ENCODE data around the gene SNTA1. TPM values are rescaled to one million over a fixed set of nuclear protein-coding genes. Genes with fewer than 3 reads are reported as not detected.
"Not testable (repeated sequence)": the region's sequence is repeated elsewhere in the genome, so short reads cannot be mapped to it uniquely, and the experiment has no call there.

SNTA1 gene
- total RNA-seq, 2 donors from 2014 or later = 4.0 to 8.3 TPM

DNA sequence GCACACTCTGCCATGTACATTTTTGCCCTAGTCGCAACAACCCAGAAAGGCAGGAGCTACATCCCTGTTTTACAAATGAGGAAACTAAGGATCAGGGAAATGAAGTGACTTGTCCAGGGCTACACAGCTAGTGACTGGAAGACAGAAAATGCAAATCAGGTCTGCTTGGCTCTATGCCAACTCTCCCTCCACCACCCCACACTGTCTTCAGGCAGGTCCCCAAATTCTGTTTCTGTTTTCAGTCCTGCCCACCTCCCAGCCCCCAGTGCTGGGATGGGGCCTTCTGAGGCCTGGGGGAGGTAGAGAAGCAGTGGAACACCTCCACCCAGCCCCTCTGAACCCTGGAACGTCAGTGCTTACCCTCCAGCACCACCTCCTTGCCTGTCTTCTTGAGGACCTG is 5.1 kb downstream of the SNTA1 start:
- ATAC-seq = no peak
- DNase-seq = no peak
- intact Hi-C loops (cut with DNase I, micrococcal nuclease) = no loop called here

DNA sequence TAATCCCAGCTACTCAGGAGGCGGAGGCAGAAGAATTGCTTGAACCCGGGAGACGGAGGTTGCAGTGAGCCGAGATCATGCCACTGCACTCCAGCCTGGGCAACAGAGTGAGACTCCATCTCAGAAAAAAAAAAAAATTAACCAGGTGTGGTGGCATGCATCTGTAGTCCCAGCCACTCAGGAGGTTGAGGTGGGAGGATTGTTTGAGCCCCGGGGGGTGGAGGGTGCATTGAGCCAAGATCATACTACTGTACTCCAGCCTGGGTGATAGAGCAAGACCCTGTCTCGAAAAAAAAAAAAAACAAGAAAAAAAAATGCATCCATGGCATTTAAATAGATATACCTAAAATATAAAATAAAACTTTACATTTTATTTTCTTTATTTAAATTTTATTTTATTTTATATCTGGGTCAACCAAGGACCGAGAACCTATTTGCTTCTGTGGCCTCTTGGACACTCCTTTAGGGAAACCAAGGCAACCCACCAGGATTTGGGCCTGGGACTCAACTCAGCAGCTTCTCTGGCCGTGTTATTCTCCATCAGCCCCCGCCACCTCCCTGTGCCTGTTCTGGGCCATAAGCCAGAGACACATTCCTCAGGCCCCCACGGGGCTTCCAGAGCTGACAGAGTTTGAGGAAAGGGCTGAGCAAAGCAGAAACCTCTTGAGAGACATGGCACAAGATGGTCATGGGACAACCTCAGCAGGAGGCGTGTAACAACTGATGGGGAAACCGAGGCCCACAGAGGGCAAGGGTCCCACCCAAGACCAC is 6.2 kb downstream of the SNTA1 start:
- intact Hi-C loops (cut with DNase I, micrococcal nuclease) = no loop called here
- DNase-seq = no peak
- ATAC-seq = no peak

DNA sequence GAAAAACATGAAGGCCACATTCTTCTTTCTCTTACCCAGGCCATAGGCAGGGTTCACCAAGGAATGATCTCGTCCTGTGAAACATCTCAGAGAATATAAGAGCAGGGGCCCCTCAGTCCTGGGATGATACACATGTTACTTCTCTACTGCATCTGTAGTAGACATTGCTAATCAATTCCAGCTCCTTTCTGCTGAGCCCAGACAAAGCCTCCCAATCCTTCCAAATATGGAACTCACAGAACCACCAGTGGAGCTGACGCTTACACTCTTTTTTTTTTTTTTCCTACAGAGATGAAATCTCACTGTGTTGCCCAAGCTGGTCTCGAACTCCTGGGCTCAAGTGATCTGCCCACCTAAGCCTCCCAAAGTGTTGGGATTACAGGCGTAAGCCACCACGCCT is 9.1 kb downstream of the SNTA1 start:
- intact Hi-C loops (cut with DNase I, micrococcal nuclease) = no loop called here
- DNase-seq = no peak
- no peak for ATAC-seq

DNA sequence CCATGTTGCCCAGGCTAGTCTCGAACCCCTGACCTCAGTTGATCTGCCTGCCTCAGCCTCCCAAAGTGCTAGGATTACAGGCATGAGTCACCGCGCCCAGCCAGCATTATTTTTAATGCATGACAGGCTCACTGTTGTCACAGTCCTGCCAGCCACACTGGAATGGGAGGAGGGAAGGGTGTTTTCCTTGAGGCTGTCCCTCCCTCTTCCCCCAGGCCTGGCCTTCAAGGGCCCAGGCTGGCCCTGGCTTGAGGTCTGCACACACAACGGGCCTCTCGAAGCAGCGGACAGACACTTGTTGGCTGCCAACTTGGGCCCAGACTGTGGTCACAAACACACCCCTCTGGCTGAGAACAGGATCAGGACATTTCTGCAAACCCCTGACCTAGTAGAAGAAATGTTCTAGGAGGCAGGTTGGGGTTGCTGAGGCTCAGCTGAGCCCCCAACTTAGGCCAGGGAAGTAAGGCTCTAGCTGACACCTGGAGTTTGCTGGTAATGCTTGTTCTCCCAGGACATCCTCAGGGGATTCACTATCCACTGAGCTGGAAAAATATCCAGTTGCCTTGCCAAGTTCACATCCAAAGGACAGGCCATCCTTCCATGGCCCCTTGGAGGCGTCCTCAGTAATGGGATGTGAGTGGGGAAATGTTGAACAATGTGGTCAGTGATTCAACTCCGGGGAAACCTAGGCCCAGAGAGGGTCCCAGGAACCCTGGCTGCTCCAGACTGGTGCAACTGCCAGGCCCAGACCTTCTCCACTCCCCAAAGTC is 9.9 kb downstream of the SNTA1 start:
- intact Hi-C loops (cut with DNase I, micrococcal nuclease) = no loop called here
- ATAC-seq (no peak), DNase-seq (no peak)

- intact Hi-C loops (cut with DNase I, micrococcal nuclease) = no loop called here
- DNase-seq = no peak
- ATAC-seq = no peak
Observed at GRCh38 chr20:33431797-33432381, 11.7 kb downstream of the SNTA1 start.

- ATAC-seq; DNase-seq; intact Hi-C loops (cut with DNase I, micrococcal nuclease): not testable (repeated sequence)
Observed at GRCh38 chr20:33423875-33424274, 19.7 kb downstream of the SNTA1 start.

GRCh38 chr20:33423141-33423834 is 20.3 kb downstream of the SNTA1 start:
- peak; percentile 17 to 47 for DNase-seq
- peak; percentile 36 for ATAC-seq

GRCh38 chr20:33419140-33419974 is 24.2 kb downstream of the SNTA1 start:
- DNase-seq = no peak
- intact Hi-C loops (cut with DNase I, micrococcal nuclease) = no loop called here
- ATAC-seq = no peak

More at GRCh38 chr20:33423141-33423834, 20.3 kb downstream of the SNTA1 start:
- intact Hi-C loops (cut with DNase I, micrococcal nuclease) = no loop called here

- DNase-seq = no peak
- ATAC-seq = no peak
- intact Hi-C loops (cut with DNase I, micrococcal nuclease) = no loop called here
Observed at GRCh38 chr20:33418033-33418432, 25.5 kb downstream of the SNTA1 start.

GRCh38 chr20:33415948-33416347 is 27.6 kb downstream of the SNTA1 start:
- no peak for DNase-seq
- intact Hi-C loops (cut with DNase I, micrococcal nuclease) = no loop called here
- peak; percentile 49 for ATAC-seq

GRCh38 chr20:33412484-33412838 is 31.1 kb downstream of the SNTA1 start:
- intact Hi-C loops (cut with DNase I, micrococcal nuclease) = no loop called here
- no peak for DNase-seq
- ATAC-seq = no peak

DNA sequence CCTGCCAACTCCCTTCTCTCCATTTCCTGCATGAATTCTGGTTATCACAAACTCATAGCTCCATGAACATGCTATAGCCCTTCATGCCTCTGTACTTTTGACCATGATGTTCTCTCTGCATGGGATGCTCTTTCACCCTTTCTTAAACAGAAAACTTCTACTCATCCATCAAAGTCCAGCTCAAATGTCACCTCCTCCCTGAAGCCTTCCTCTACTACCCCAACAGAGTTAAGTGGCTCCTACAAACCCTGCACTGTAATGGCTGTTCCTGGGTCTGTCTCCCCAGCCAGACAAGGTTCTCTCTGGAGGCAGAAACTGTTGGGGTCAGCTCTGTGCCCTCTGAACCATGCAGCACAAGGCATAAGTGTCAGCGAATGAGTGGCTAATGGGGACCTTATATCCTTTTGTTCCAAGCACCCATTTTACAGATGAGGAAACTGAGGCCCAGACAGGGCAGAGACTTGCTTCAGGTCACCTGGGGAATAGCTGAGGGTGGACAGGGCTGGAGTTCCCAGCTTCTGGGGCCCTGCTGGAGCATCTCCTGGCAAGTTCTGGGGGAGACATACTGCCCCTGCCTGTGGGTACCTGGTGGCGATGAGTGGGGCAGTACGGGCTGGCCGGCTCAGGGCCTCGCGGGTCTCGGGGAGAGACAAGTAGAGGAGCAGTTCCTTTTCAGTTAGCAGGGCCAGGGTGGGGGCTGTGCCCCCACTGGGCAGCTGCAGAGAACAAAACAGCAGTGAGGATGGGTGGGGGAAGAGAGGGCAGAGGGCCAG is 31.7 kb downstream of the SNTA1 start:
- intact Hi-C loops (cut with DNase I, micrococcal nuclease) = no loop called here
- no peak for ATAC-seq
- no peak for DNase-seq

- DNase-seq (no peak), ATAC-seq (no peak)
- intact Hi-C loops (cut with DNase I, micrococcal nuclease) = no loop called here
Observed at GRCh38 chr20:33411242-33411641, 32.3 kb downstream of the SNTA1 start.

- DNase-seq (no peak), ATAC-seq (no peak)
- intact Hi-C loops (cut with DNase I, micrococcal nuclease) = no loop called here
Observed at GRCh38 chr20:33410081-33410742, 33.4 kb downstream of the SNTA1 start.

DNA sequence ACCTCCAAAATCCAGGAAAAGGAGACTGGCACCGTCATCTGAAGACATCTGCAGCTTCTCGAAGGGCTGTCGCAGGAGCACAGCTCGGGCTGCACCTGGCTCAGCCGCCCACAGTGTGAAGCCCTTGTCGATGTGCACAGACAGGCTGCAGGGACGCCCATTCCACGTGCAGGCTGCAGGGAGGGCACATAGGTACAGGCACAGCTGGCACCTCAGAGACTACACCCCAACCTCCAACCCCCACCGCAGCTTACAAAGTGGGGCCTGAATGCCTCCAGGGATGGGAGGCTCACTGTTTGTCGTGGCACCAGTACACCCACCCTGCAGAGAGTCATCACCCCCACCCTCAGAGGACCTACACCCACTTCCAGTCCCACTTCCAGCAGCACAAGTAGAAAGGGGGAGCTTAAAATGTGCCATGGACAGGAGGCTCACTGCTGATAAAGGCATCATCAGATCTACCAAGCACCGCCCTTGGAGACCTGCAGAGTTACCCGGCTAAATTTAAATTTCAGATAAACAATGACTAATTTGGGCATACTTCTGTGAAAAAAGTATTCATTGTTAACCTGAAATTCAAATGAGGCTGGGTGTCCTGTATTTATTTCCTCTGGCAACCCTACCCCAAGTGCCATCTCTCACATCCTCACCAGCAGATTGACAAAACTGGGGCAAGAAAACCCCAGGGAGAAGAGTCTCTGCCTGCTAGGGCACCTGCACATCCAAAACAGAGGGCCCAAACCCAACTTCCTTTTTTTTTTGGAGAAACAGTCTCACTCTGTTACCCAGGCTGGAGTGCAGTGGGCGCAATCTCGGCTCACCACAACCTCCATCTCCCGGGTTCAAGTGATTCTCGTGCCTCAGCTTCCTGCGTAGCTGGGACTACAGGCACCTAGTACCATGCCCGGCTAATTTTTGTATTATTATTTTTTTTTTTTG is 34.6 kb downstream of the SNTA1 start:
- ATAC-seq = no peak

DNA sequence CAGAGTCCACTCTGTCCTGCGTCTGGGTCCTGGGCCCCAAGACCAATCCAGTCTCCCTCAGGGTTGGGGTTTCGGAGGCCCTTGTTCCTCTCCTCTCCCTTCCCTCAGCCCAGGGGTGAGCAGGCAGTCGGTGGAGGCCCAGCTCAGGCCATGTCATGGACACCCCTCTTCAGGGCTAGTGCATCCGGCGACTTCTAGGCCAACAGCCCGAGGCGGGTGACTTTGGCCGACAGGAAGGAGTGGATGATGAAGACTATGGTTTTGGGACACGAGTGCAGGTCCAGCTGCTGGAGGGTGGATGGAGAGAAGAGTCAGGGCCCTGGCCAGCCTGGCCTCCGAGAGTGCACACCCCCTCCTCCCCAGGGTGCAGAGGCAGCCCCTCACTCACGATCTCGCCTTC is 35.2 kb downstream of the SNTA1 start:
- intact Hi-C loops (cut with DNase I, micrococcal nuclease) = no loop called here
- DNase-seq (no peak), ATAC-seq (no peak)

More for the DNA sequence above, 34.6 kb downstream of the SNTA1 start:
- no peak for DNase-seq
- intact Hi-C loops (cut with DNase I, micrococcal nuclease) = no loop called here
